Measurements from ENCODE around the gene KREMEN1.
"Not testable (repeated sequence)": the region's sequence is repeated elsewhere in the genome, so short reads cannot be mapped to it uniquely, and the experiment has no call there.

Gene KREMEN1

GRCh38 chr22:29108137-29108536 is 35.3 kb downstream of the KREMEN1 start:
- DNase-seq = no peak

- no peak for DNase-seq
Observed at GRCh38 chr22:29109822-29110221, 37.0 kb downstream of the KREMEN1 start.

- no peak for DNase-seq
Observed at GRCh38 chr22:29110946-29111345, 38.1 kb downstream of the KREMEN1 start.

GRCh38 chr22:29112121-29112520 is 39.3 kb downstream of the KREMEN1 start:
- no peak for DNase-seq

- no peak for DNase-seq
Observed at GRCh38 chr22:29112681-29113080, 39.8 kb downstream of the KREMEN1 start.

- no peak for DNase-seq
Observed at GRCh38 chr22:29113319-29113718, 40.5 kb downstream of the KREMEN1 start.

- DNase-seq = no peak
Observed at GRCh38 chr22:29114392-29114791, 41.6 kb downstream of the KREMEN1 start.

GRCh38 chr22:29115682-29116288 is 43.0 kb downstream of the KREMEN1 start:
- DNase-seq = no peak

- no peak for DNase-seq
Observed at GRCh38 chr22:29116397-29117123, 43.7 kb downstream of the KREMEN1 start.

- DNase-seq = no peak
Observed at GRCh38 chr22:29117799-29118477, 45.1 kb downstream of the KREMEN1 start.

GRCh38 chr22:29120098-29120912 is 47.5 kb downstream of the KREMEN1 start:
- not testable (repeated sequence) for DNase-seq

GRCh38 chr22:29121124-29121523 is 48.3 kb downstream of the KREMEN1 start:
- no peak for DNase-seq

- DNase-seq = no peak
Observed at GRCh38 chr22:29122041-29122440, 49.2 kb downstream of the KREMEN1 start.

GRCh38 chr22:29124777-29125442 is 52.1 kb downstream of the KREMEN1 start:
- no peak for DNase-seq

- no peak for DNase-seq
Observed at GRCh38 chr22:29125443-29125778, 52.6 kb downstream of the KREMEN1 start.

GRCh38 chr22:29125844-29126243 is 53.0 kb downstream of the KREMEN1 start:
- DNase-seq = no peak

GRCh38 chr22:29126670-29127395 is 54.0 kb downstream of the KREMEN1 start:
- DNase-seq = no peak

- no peak for DNase-seq
Observed at GRCh38 chr22:29128891-29129807, 56.3 kb downstream of the KREMEN1 start.

- DNase-seq = no peak
Observed at GRCh38 chr22:29129808-29130140, 56.9 kb downstream of the KREMEN1 start.

GRCh38 chr22:29130476-29130875 is 57.6 kb downstream of the KREMEN1 start:
- no peak for DNase-seq

GRCh38 chr22:29133603-29134133 is 60.8 kb downstream of the KREMEN1 start:
- DNase-seq = no peak

Measured in T1000 (cell line).